HL-60/S4 treated with phorbol 12-myristate 13-acetate at 8.2 ng/mL for 4 days and 3 days (cell line): Measurements from ENCODE around the gene PAX8.

Experiments used
- in situ Hi-C: fragments of 300-500 bp; cut with MboI; formaldehyde crosslinking; loops from 2 replicates; pipeline ENCODE4 v1.15.0; 2022; ENCODE audit warnings: low sequenced_read_pairs

Gene PAX8

GRCh38 chr2:113224647-113225236 is 54.0 kb downstream of the PAX8 start:
- in situ Hi-C loops, result no loop called here

GRCh38 chr2:113223813-113224212 is 54.9 kb downstream of the PAX8 start:
- in situ Hi-C loops, result no loop called here

- in situ Hi-C loops, result no loop called here
Observed at GRCh38 chr2:113221846-113222245, 56.9 kb downstream of the PAX8 start.

- in situ Hi-C loops, result no loop called here
Observed at GRCh38 chr2:113220970-113221708, 57.6 kb downstream of the PAX8 start.

- in situ Hi-C loops, result no loop called here
Observed at GRCh38 chr2:113219889-113220641, 58.7 kb downstream of the PAX8 start.

- in situ Hi-C loops, result no loop called here
Observed at GRCh38 chr2:113219525-113219888, 59.2 kb downstream of the PAX8 start.

GRCh38 chr2:113219092-113219441 is 59.7 kb downstream of the PAX8 start:
- in situ Hi-C loops, result no loop called here

GRCh38 chr2:113218283-113219091 is 60.2 kb downstream of the PAX8 start:
- in situ Hi-C loops, result no loop called here

GRCh38 chr2:113217455-113218282 is 61.1 kb downstream of the PAX8 start:
- in situ Hi-C loops, result no loop called here

- in situ Hi-C loops, result no loop called here
Observed at GRCh38 chr2:113216891-113217454, 61.7 kb downstream of the PAX8 start.

GRCh38 chr2:113216321-113216720 is 62.4 kb downstream of the PAX8 start:
- in situ Hi-C loops, result no loop called here

GRCh38 chr2:113215056-113215455 is 63.7 kb downstream of the PAX8 start:
- in situ Hi-C loops, result no loop called here

GRCh38 chr2:113214141-113214540 is 64.6 kb downstream of the PAX8 start:
- in situ Hi-C loops, result no loop called here

GRCh38 chr2:113213061-113213930 is 65.4 kb downstream of the PAX8 start:
- in situ Hi-C loops, result no loop called here

GRCh38 chr2:113212245-113213060 is 66.3 kb downstream of the PAX8 start:
- in situ Hi-C loops, result no loop called here

GRCh38 chr2:113211226-113212105 is 67.3 kb downstream of the PAX8 start:
- in situ Hi-C loops, result no loop called here

- in situ Hi-C loops, result no loop called here
Observed at GRCh38 chr2:113209646-113210171, 69.0 kb downstream of the PAX8 start.
